Fibroblast of lung (primary cell): ENCODE results near the gene TYW1.
"Not testable (repeated sequence)": the region's sequence is repeated elsewhere in the genome, so short reads cannot be mapped to it uniquely, and the experiment has no call there.

Source experiments
- EZH2 ChIP-seq: IDR thresholded peaks from 2 replicates; pipeline ENCODE4 v1.5.1; 2012; ENCODE audit warnings: low read length, control low read depth, mild to moderate bottlenecking; ENCODE audit errors: missing control alignments
- TF ChIP-seq, protein P1 (sequence below), 2 donors: IDR thresholded peaks in 1 of 2; conservative IDR thresholded peaks in 1 of 2; 1 replicate in 1 of 2; 2 replicates in 1 of 2; pipeline ENCODE4 v1.5.1; 2011 to 2012; ENCODE audit warnings: low read length in 2 of 2, control low read depth in 1 of 2, inconsistent platforms in 1 of 2, low read depth in 1 of 2, mild to moderate bottlenecking in 1 of 2

DNA sequence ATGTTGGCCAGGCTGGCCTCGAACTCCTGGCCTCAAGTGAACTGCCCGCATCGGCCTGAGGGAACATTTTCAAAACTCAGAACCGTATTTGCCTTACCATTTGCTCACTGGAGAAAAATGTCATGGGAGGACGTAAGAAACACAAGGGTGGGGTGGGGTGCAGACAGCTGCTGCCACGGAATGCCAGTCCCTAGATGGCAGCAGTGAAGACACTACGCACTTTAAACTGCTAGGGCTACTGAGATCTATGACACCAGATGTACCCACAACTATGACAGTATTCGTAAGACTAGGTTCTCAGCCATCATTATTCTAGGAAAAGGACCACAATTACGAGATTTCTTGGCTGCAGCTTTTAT lies 2.0 kb upstream of the TYW1 start:
- TF ChIP-seq, protein P1, sequence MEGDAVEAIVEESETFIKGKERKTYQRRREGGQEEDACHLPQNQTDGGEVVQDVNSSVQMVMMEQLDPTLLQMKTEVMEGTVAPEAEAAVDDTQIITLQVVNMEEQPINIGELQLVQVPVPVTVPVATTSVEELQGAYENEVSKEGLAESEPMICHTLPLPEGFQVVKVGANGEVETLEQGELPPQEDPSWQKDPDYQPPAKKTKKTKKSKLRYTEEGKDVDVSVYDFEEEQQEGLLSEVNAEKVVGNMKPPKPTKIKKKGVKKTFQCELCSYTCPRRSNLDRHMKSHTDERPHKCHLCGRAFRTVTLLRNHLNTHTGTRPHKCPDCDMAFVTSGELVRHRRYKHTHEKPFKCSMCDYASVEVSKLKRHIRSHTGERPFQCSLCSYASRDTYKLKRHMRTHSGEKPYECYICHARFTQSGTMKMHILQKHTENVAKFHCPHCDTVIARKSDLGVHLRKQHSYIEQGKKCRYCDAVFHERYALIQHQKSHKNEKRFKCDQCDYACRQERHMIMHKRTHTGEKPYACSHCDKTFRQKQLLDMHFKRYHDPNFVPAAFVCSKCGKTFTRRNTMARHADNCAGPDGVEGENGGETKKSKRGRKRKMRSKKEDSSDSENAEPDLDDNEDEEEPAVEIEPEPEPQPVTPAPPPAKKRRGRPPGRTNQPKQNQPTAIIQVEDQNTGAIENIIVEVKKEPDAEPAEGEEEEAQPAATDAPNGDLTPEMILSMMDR (conservative IDR thresholded peaks at IDR 0.05 in 1 of 2, IDR thresholded peaks at IDR 0.05 in 1 of 2; ENCODE audit: low read depth in 1 of 2, low read length in 2 of 2), result peak; percentile 30 to 40
- TF ChIP-seq EZH2, result not testable (repeated sequence)
